CD4-positive, alpha-beta T cell treated with Interleukin-1 beta for 1 hour (primary cell): Measurements from ENCODE around the gene TACSTD2.
A peak's percentile ranks its signal among the peaks of the same experiment; 100 is the strongest.
"Not testable (repeated sequence)": the region's sequence is repeated elsewhere in the genome, so short reads cannot be mapped to it uniquely, and the experiment has no call there.

ENCODE experiments used
- DNase-seq, 2 donors: peaks; one replicate each; pipeline ENCODE4 v3.0.0-alpha.2; 2020 to 2022

The TACSTD2 gene

GRCh38 chr1:58576727-58577653 is at the start of gene TACSTD2:
Gene TACSTD2, minus strand, starts transcription at chr1:58577252. Its CDS starts 96 bp downstream, at chr1:58577156.
- peak in 1 of 2 donors; percentile 1 for DNase-seq

GRCh38 chr1:58626293-58626692 is 49.2 kb upstream of the TACSTD2 start:
- no peak for DNase-seq

GRCh38 chr1:58623259-58623658 is 46.2 kb upstream of the TACSTD2 start:
- not testable (repeated sequence) for DNase-seq

GRCh38 chr1:58622571-58622970 is 45.5 kb upstream of the TACSTD2 start:
- DNase-seq: no peak

- DNase-seq: no peak
These were observed 44.3 kb upstream of the TACSTD2 start for GRCh38 chr1:58621391-58621790.

- no peak for DNase-seq
These were observed 43.9 kb upstream of the TACSTD2 start for GRCh38 chr1:58620926-58621325.

- no peak for DNase-seq
These were observed 43.2 kb upstream of the TACSTD2 start for GRCh38 chr1:58620259-58620658.

- DNase-seq: no peak
These were observed 42.4 kb upstream of the TACSTD2 start for GRCh38 chr1:58619286-58620054.

- peak; percentile 7 to 67 for DNase-seq
These were observed 41.3 kb upstream of the TACSTD2 start for GRCh38 chr1:58618303-58618702.

- DNase-seq: no peak
These were observed 34.9 kb upstream of the TACSTD2 start for GRCh38 chr1:58611861-58612385.

- DNase-seq: no peak
These were observed 31.9 kb upstream of the TACSTD2 start for GRCh38 chr1:58608945-58609344.

- no peak for DNase-seq
These were observed 31.2 kb upstream of the TACSTD2 start for GRCh38 chr1:58608297-58608696.

- DNase-seq: no peak
These were observed 30.3 kb upstream of the TACSTD2 start for GRCh38 chr1:58607391-58607790.

- not testable (repeated sequence) for DNase-seq
These were observed 24.9 kb upstream of the TACSTD2 start for GRCh38 chr1:58601921-58602320.

- DNase-seq: no peak
These were observed 20.9 kb upstream of the TACSTD2 start for GRCh38 chr1:58597996-58598395.

- no peak for DNase-seq
These were observed 20.0 kb upstream of the TACSTD2 start for GRCh38 chr1:58597076-58597475.

GRCh38 chr1:58596631-58597052 is 19.6 kb upstream of the TACSTD2 start:
- no peak for DNase-seq

GRCh38 chr1:58594546-58594945 is 17.5 kb upstream of the TACSTD2 start:
- DNase-seq: no peak

- no peak for DNase-seq
These were observed 15.6 kb upstream of the TACSTD2 start for GRCh38 chr1:58592522-58593134.

GRCh38 chr1:58591806-58592205 is 14.8 kb upstream of the TACSTD2 start:
- no peak for DNase-seq

GRCh38 chr1:58590019-58590418 is 13.0 kb upstream of the TACSTD2 start:
- DNase-seq: no peak

GRCh38 chr1:58588396-58588795 is 11.3 kb upstream of the TACSTD2 start:
- DNase-seq: no peak

- no peak for DNase-seq
These were observed 10.6 kb upstream of the TACSTD2 start for GRCh38 chr1:58587667-58588066.
